GM12892 (cell line): ENCODE results near the gene ZKSCAN7.

ENCODE experiments used
- POLR2A ChIP-seq: IDR thresholded peaks from 2 replicates; pipeline ENCODE4 v1.6.1; 2011; ENCODE audit warnings: low read depth, low read length, control low read depth
- POLR2AphosphoS5 ChIP-seq: IDR thresholded peaks from 2 replicates; pipeline ENCODE4 v1.6.1; 2011; ENCODE audit warnings: low read depth, low read length, control low read depth

DNA sequence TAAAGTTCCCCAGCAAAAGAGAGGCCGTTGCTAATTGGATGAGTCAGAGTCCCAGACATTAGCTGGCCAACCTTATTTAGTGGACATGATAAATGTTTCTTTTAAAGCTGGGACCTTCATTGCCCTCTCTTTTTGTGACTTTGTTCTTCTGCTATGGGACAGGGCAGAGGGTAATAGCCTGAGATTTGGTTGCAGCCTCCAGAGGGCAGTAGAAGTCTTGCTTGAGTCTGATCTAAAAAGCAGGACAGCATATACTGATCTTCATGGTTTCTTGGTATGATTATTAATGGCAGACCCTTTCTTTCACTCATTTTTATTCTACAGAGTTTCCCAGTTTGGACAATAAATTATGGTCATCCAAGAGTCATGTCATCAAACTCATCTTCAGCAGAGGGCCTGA lies 25.1 kb upstream of the ZKSCAN7 start:
- TF ChIP-seq POLR2A, result no peak
- TF ChIP-seq POLR2AphosphoS5, result no peak
